SU-DHL-6 (cell line): ENCODE measurements around the gene DAAM2.

Source experiments
- H2AFZ ChIP-seq: fragments of 200-600 bp; sonication (generic); 2 replicates; pipeline ENCODE4 v1.6.1; 2014; ENCODE audit warnings: low read depth, mild to moderate bottlenecking, moderate library complexity, mixed read lengths, antibody characterized with exemption, low read length; ENCODE audit not compliant: severe bottlenecking
- H3F3A ChIP-seq: fragments of 200-600 bp; shearing (Covaris generic); 2 replicates; pipeline ENCODE4 v1.6.0; 2016; ENCODE audit warnings: antibody characterized with exemption, mild to moderate bottlenecking; ENCODE audit not compliant: insufficient read depth
- H3K27ac ChIP-seq: fragments of 200-600 bp; sonication (generic); 2 replicates; pipeline ENCODE4 v1.5.1; 2016; ENCODE audit warnings: low read depth, mild to moderate bottlenecking, low read length, moderate library complexity, mixed read lengths
- H3K27me3 ChIP-seq: fragments of 200-600 bp; sonication (generic), shearing (Covaris generic); 2 replicates; pipeline ENCODE4 v1.6.0; 2014; ENCODE audit warnings: mild to moderate bottlenecking, low read length
- H3K36me3 ChIP-seq: fragments of 200-600 bp; sonication (generic); 2 replicates; pipeline ENCODE4 v1.6.1; 2014; ENCODE audit warnings: mild to moderate bottlenecking, low read length, mixed read lengths
- H3K4me2 ChIP-seq: fragments of 300-600, 200-600 bp; shearing (Covaris generic), sonication (generic); 2 replicates; pipeline ENCODE4 v1.6.0; 2014; ENCODE audit warnings: low read length, low read depth, mild to moderate bottlenecking; ENCODE audit not compliant: poor library complexity, severe bottlenecking
- H3K4me3 ChIP-seq: fragments of 200-600 bp; sonication (generic); 2 replicates; pipeline ENCODE4 v1.5.1; 2014; ENCODE audit warnings: antibody characterized with exemption, low read length, mild to moderate bottlenecking, mixed read lengths; ENCODE audit not compliant: insufficient read depth, poor library complexity, severe bottlenecking
- H3K79me2 ChIP-seq: fragments of 200-600 bp; sonication (generic); 2 replicates; pipeline ENCODE4 v1.6.1; 2014; ENCODE audit warnings: mild to moderate bottlenecking, low read length, moderate library complexity; ENCODE audit not compliant: insufficient read depth
- H3K9ac ChIP-seq: fragments of 200-600 bp; sonication (generic); 2 replicates; pipeline ENCODE4 v1.7.0; 2014; ENCODE audit warnings: mild to moderate bottlenecking, low read length
- H3K9me2 ChIP-seq: fragments of 200-600 bp; sonication (generic); replicated peaks from 2 replicates; pipeline ENCODE4 v1.6.1; 2014; ENCODE audit warnings: low read length; ENCODE audit not compliant: insufficient read depth
- H3K9me3 ChIP-seq: fragments of 200-600 bp; sonication (generic); 2 replicates; pipeline ENCODE4 v1.6.1; 2014; ENCODE audit warnings: low read length, mixed read lengths; ENCODE audit not compliant: insufficient read depth
- H4K20me1 ChIP-seq: fragments of 200-600 bp; sonication (generic); 2 replicates; pipeline ENCODE4 v1.6.1; 2014; ENCODE audit warnings: low read depth, mild to moderate bottlenecking, antibody characterized with exemption, low read length, moderate library complexity, mixed read lengths
- CTCF ChIP-seq: fragments of 200-600 bp; sonication (generic); IDR thresholded peaks from one replicate; pipeline ENCODE4 v1.5.1; 2017; ENCODE audit warnings: antibody characterized with exemption, mild to moderate bottlenecking, low read length, moderate library complexity; ENCODE audit not compliant: insufficient read depth, poor library complexity, severe bottlenecking
- EZH2phosphoT487 ChIP-seq: fragments of 200-600 bp; sonication (generic), shearing (Covaris generic); conservative IDR thresholded peaks from 2 replicates; pipeline ENCODE4 v1.6.1; 2018; ENCODE audit warnings: mild to moderate bottlenecking, antibody characterized with exemption, low read length, moderate library complexity, mixed read lengths

The DAAM2 gene

DNA sequence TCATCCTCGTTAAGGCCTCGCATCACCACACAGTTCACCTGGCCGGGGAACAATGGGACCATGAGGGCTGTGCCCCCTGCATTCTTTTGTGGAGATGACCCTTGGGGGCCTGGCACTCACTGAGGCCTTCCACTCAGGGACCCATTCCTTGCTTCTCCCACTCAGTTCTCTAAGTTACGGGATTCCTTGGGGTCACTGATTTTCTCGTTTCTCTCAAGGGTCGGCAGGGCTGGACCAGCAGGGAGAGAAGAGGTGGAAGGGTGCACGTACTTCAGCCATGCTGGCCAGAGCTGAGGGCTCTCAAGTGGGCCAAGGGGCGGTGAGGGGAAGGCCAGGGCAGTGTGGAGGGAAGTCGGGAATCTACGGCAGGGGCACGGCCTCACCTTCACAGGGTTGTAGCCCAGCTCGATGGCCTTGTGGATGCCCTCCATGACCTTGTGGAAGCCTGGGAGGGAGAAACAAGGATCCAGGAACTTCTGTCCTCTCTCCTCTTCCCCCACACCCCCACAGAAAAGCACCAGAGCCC, 121.3 kb downstream of the DAAM2 start:
- no peaks in the 10 kb centered on the region for H3F3A ChIP-seq
- no peaks in the 10 kb centered on the region for H3K79me2 ChIP-seq
- TF ChIP-seq EZH2phosphoT487 (no peak), CTCF (no peak)
- H3K27ac ChIP-seq = no peak overlapping the region
- H3K9me3 ChIP-seq = no peaks in the 10 kb centered on the region
- no peak overlapping the region for H3K4me3 ChIP-seq
- H3K36me3 ChIP-seq = no peaks in the 10 kb centered on the region
- H3K4me2 ChIP-seq = no peak overlapping the region
- H3K9ac ChIP-seq = no peak overlapping the region
- H3K9me2 ChIP-seq = 0 out of 2 replicates have a peak, but pooled peaks cover 4% of the 10 kb centered on the region
- H4K20me1 ChIP-seq = no peaks in the 10 kb centered on the region
- no peak overlapping the region for H2AFZ ChIP-seq
- H3K27me3 ChIP-seq = no peaks in the 10 kb centered on the region

DNA sequence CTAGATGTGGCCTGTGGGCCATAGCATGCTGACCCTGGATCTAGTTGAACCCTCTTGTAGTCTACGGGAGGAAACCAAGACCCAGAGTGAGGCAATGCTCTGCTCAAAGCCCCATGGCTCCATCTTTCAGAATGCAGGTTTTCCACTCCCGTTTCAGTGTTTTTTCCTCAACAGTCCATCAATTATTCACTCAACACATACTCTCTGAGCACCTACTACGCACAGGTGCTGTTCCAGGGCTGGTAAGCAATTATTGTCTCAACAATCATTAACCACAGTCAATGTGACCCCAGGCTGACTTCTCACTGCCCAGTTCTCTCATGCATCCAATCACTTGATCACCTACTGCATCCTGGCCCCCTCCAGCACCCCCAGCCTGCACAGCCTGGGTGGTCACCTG, 122.1 kb downstream of the DAAM2 start:
- Histone ChIP-seq H3K9me3 (no peaks in the 10 kb centered on the region), H3K4me2 (no peak overlapping the region), H3F3A (no peaks in the 10 kb centered on the region), H3K27me3 (no peaks in the 10 kb centered on the region), H2AFZ (no peak overlapping the region), H3K36me3 (no peaks in the 10 kb centered on the region), H4K20me1 (no peaks in the 10 kb centered on the region), H3K9me2 (0 out of 2 replicates have a peak, but pooled peaks cover 4% of the 10 kb centered on the region), H3K4me3 (no peak overlapping the region), H3K9ac (no peak overlapping the region), H3K79me2 (no peaks in the 10 kb centered on the region), H3K27ac (no peak overlapping the region)
- TF ChIP-seq EZH2phosphoT487 (no peak), CTCF (no peak)

DNA sequence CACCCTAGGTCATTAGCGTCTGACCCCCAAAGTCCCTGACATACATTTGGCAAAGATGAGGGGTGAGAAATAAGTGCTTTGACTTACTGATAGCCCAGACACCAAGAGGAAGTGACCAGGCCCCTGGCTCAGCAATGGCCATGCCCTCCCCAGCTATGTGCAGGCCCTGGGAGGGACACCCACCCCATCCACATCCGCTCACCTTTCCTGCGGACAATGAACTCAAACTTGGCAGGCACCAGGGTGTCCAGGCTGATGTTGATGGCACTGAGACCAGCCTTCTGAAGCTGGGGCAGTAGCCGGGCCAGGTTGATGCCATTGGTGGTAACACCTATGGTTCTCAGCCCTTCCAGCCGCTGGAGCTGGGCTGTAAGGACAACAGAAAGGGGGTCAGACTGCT, 123.7 kb downstream of the DAAM2 start:
- no peak overlapping the region for H2AFZ ChIP-seq
- no peaks in the 10 kb centered on the region for H3K36me3 ChIP-seq
- H3F3A ChIP-seq = no peaks in the 10 kb centered on the region
- H3K27ac ChIP-seq = no peak overlapping the region
- H3K9me2 ChIP-seq = 0 out of 2 replicates have a peak, but pooled peaks cover 4% of the 10 kb centered on the region
- H3K27me3 ChIP-seq = no peaks in the 10 kb centered on the region; the same call in 1 of the 2 replicates
- no peak overlapping the region for H3K4me2 ChIP-seq
- no peaks in the 10 kb centered on the region for H3K79me2 ChIP-seq
- no peaks in the 10 kb centered on the region for H4K20me1 ChIP-seq
- no peaks in the 10 kb centered on the region for H3K9me3 ChIP-seq
- no peak overlapping the region for H3K9ac ChIP-seq
- no peak overlapping the region for H3K4me3 ChIP-seq
- no peak for TF ChIP-seq CTCF

GRCh38 chr6:39917329-39917728, 125.2 kb downstream of the DAAM2 start:
- TF ChIP-seq EZH2phosphoT487 (no peak), CTCF (no peak)
- H4K20me1 ChIP-seq = no peaks in the 10 kb centered on the region
- H3F3A ChIP-seq = no peaks in the 10 kb centered on the region
- H3K9ac ChIP-seq = no peak overlapping the region
- H3K4me3 ChIP-seq = no peak overlapping the region
- H3K9me2 ChIP-seq = 0 out of 2 replicates have a peak, but pooled peaks cover 4% of the 10 kb centered on the region
- no peak overlapping the region for H3K27ac ChIP-seq
- no peak overlapping the region for H2AFZ ChIP-seq
- no peaks in the 10 kb centered on the region; the same call in 1 of the 2 replicates for H3K27me3 ChIP-seq
- H3K4me2 ChIP-seq = no peak overlapping the region
- no peaks in the 10 kb centered on the region for H3K79me2 ChIP-seq
- H3K9me3 ChIP-seq = no peaks in the 10 kb centered on the region
- H3K36me3 ChIP-seq = no peaks in the 10 kb centered on the region
